RKO (cell line): ENCODE measurements around the gene GZMM.

Source experiments
- DNase-seq: peaks from one replicate; pipeline ENCODE4 v3.0.0-alpha.2; 2016; ENCODE audit warnings: low spot score

Gene GZMM

GRCh38 chr19:543910-544608, at the start of gene GZMM:
TSS of gene GZMM (plus strand) at chr19:544053. CDS start at chr19:544072, 19 bp downstream.
- no peak for DNase-seq

DNA sequence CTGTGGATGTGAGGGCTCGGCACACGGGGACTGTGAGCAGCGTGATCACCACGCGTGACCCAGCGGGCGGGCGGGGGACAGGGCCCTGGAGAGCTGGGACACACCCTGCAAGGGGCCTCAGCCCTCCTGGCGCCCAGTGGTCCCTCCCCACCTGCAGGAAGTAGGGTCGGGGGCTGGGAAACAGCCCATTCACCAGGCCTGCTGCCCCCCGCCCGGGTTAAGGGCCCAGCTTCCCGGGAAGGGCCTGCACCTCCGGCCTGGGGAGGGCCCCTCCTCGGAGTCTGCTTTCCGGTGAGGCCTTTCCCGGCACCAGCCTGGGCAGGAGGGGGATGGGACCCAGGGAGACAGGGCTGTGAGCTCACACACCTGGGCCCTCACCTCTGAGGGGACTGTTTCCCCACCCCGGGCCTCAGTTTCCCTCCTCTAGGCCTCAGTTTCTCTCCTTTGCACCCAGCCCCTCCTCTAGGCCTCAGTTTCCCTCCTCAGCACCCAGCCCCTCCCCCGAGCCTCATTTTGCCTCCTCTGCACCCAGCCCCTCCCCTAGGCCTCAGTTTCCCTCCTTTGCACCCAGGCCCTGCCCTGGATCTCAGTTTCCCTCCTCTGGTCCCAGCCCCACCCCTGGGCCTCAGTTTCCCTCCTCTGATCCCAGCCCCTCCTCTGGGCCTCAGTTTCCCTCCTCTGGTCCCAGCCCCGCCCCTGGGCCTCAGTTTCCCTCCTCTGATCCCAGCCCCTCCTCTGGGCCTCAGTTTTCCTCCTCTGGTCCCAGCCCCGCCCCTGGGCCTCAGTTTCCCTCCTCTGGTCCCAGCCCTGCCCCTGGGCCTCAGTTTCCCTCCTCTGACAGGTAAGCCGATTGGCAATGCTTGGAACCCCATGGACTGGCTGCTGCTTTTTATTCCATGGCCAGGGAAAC, 49.4 kb upstream of the GZMM start:
- DNase-seq, result no peak

DNA sequence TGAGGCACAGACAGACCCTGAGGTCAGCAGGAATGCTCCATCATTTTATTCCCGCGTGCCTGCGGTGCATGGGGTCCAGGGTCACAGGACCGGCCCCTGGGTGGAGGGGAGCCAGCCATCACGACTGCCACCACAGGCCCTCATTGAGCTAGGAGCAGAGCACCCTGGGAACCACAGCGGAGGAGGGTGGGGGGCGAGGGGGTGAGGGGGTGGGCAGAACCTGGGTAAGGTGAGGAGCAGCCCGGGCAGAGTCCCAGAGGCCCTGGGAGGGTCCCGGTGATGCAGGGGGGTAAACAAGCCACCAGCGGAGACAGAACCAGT, 48.8 kb upstream of the GZMM start:
- DNase-seq, result no peak

GRCh38 chr19:495402-496111, 48.3 kb upstream of the GZMM start:
- DNase-seq, result peak; percentile 72

DNA sequence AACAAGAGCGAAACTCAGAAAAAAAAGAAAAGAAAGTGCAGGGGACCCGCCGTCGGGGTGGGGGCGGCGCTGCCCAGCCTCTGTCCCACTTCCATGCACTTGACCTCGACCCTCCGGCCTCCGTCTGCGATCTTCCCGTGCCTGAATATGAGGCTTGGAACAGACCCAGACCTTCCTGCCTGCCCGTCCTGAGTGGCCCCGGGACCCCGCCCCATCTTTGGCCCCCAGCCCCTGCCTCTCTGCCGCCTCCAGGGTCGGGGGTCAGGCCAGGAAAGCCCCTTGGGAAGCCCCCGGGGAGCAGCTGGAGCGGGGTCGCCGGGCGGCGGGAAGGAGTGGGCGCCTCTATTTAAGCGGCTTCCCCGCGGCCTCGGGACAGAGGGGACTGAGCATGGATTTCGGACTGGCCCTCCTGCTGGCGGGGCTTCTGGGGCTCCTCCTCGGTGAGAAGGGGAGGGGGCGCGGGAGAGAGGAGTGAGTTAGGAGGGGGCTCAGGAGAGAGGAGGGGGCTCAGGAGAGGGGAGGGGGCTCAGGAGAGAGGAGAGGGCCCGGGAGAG, 47.7 kb upstream of the GZMM start, which contains the start of gene MADCAM1:
TSS of gene MADCAM1 (plus strand) at position 375 of the 554 bp plus-strand sequence. CDS start at position 389, 14 bp downstream.
- DNase-seq, result no peak

- DNase-seq, result no peak
These were observed 46.9 kb upstream of the GZMM start for GRCh38 chr19:496986-497385.

- no peak for DNase-seq
These were observed 46.4 kb upstream of the GZMM start for GRCh38 chr19:497491-497868.

- DNase-seq, result peak; percentile 27
These were observed 45.9 kb upstream of the GZMM start for GRCh38 chr19:497869-498510.

- DNase-seq, result no peak
These were observed 45.4 kb upstream of the GZMM start for GRCh38 chr19:498511-498891.

GRCh38 chr19:498977-499623, 44.8 kb upstream of the GZMM start:
- DNase-seq, result no peak

DNA sequence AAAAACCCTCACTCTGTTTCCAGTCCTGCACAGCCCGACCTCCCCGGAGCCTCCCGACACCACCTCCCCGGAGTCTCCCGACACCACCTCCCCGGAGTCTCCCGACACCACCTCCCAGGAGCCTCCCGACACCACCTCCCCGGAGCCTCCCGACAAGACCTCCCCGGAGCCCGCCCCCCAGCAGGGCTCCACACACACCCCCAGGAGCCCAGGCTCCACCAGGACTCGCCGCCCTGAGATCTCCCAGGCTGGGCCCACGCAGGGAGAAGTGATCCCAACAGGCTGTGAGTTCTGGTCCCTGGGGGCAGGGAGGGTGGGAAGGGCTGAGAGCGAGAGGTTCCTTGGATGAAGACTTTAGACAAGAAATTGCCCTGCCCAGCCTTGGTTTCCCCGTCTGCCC, 42.2 kb upstream of the GZMM start:
- DNase-seq, result no peak

GRCh38 chr19:504616-505015, 39.2 kb upstream of the GZMM start:
- no peak for DNase-seq

- DNase-seq, result peak; percentile 99
These were observed 37.2 kb upstream of the GZMM start for GRCh38 chr19:506404-507285.

- DNase-seq, result peak; percentile 84
These were observed 36.3 kb upstream of the GZMM start, which contains the start of gene TPGS1 for GRCh38 chr19:507286-508203. TSS of gene TPGS1 (plus strand) at chr19:507497. CDS start at chr19:507507, 10 bp downstream.

- no peak for DNase-seq
These were observed 35.4 kb upstream of the GZMM start for GRCh38 chr19:508204-509150.

GRCh38 chr19:510606-511100, 33.2 kb upstream of the GZMM start:
- peak; percentile 87 for DNase-seq

- peak; percentile 29 for DNase-seq
These were observed 32.6 kb upstream of the GZMM start for GRCh38 chr19:511101-511851.
